GM12873 (cell line): ENCODE data around the gene ERBB2.
A peak's percentile ranks its signal among the peaks of the same experiment; 100 is the strongest.

Experiments used
- TF ChIP-seq, protein P1 (sequence below): IDR thresholded peaks from 2 replicates; pipeline ENCODE4 v1.5.1; 2012; ENCODE audit warnings: low read depth, mild to moderate bottlenecking, moderate library complexity, low read length, control low read depth; ENCODE audit not compliant: insufficient read depth; ENCODE audit errors: missing control alignments

The ERBB2 gene

DNA sequence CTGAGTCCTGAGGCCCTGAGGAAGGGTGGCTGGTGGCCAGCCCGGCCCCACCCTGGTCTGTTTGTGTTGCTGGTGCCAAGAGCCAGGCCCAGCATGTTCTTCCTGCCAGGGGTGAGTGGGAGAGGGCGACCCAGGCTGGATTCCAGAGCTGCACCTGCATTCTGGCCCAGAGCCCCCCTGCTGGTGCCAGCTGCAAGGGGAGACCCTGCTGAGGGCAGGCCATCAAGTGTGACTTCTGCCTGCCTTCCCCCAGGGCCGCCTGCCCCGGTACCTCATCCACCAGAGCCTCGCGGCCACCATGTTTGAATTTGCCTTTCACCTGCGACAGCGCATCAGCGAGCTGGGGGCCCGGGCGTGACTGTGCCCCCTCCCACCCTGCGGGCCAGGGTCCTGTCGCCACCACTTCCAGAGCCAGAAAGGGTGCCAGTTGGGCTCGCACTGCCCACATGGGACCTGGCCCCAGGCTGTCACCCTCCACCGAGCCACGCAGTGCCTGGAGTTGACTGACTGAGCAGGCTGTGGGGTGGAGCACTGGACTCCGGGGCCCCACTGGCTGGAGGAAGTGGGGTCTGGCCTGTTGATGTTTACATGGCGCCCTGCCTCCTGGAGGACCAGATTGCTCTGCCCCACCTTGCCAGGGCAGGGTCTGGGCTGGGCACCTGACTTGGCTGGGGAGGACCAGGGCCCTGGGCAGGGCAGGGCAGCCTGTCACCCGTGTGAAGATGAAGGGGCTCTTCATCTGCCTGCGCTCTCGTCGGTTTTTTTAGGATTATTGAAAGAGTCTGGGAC lies 37.1 kb upstream of the ERBB2 start:
- TF ChIP-seq, protein P1, sequence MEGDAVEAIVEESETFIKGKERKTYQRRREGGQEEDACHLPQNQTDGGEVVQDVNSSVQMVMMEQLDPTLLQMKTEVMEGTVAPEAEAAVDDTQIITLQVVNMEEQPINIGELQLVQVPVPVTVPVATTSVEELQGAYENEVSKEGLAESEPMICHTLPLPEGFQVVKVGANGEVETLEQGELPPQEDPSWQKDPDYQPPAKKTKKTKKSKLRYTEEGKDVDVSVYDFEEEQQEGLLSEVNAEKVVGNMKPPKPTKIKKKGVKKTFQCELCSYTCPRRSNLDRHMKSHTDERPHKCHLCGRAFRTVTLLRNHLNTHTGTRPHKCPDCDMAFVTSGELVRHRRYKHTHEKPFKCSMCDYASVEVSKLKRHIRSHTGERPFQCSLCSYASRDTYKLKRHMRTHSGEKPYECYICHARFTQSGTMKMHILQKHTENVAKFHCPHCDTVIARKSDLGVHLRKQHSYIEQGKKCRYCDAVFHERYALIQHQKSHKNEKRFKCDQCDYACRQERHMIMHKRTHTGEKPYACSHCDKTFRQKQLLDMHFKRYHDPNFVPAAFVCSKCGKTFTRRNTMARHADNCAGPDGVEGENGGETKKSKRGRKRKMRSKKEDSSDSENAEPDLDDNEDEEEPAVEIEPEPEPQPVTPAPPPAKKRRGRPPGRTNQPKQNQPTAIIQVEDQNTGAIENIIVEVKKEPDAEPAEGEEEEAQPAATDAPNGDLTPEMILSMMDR: no peak

DNA sequence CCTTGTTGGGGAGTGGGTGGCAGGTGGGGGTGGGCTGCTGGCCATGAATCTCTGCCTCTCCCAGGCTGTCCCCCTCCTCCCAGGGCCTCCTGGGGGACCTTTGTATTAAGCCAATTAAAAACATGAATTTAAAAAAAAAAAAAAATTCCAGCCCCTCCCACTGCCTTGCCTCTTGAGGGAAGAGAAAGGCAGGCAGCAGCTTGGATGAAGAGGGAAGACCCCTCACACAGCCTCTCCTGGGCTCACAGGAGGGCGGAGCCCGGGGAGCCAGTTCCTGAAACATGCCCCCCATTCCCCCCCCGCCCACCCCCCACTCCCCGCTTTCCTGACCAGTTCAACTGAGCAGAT lies 36.5 kb upstream of the ERBB2 start:
- TF ChIP-seq, protein P1: no peak

DNA sequence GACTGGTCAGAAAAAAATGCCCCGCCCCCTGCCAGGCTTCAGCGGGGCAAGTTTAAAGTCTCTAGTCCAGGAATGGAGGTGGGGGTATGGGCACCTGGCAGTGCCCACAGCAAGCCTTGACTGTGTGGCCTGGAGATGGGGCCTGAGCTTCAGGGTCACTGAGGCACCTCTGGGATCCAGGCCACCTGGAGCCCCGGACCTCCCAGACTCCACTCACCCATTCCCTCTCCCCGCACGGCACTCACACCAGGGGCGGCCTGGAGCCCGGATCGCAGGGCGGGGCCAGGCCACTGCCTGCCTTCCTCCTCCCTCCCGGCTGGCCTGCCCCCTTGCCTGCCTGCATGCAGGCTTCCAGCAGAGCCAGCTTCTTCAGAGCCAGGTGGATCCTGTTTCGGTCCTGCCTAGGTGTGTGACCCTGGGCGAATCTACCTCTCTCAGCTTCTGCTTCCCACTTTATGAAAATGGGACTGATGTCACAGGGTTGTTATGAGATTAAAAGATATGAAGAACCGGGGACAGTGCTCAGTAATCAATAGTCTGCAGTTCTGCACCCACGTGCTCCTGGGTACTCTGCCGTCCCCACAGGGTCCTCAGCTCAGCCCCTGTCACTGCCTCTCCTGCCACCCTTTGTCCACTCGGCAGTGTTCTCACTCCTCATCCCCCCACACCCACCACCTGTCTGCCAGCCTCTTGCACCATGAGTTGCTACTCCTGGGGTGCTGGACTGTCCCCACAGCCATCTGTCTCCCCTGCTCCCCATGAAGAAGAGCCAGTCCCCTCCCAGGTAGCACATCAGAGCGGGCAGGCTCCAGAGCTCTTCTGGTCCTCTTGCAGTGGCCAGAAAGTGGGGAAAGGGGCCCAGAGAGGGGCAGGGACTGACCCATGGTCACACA lies 35.9 kb upstream of the ERBB2 start:
- TF ChIP-seq, protein P1: no peak

DNA sequence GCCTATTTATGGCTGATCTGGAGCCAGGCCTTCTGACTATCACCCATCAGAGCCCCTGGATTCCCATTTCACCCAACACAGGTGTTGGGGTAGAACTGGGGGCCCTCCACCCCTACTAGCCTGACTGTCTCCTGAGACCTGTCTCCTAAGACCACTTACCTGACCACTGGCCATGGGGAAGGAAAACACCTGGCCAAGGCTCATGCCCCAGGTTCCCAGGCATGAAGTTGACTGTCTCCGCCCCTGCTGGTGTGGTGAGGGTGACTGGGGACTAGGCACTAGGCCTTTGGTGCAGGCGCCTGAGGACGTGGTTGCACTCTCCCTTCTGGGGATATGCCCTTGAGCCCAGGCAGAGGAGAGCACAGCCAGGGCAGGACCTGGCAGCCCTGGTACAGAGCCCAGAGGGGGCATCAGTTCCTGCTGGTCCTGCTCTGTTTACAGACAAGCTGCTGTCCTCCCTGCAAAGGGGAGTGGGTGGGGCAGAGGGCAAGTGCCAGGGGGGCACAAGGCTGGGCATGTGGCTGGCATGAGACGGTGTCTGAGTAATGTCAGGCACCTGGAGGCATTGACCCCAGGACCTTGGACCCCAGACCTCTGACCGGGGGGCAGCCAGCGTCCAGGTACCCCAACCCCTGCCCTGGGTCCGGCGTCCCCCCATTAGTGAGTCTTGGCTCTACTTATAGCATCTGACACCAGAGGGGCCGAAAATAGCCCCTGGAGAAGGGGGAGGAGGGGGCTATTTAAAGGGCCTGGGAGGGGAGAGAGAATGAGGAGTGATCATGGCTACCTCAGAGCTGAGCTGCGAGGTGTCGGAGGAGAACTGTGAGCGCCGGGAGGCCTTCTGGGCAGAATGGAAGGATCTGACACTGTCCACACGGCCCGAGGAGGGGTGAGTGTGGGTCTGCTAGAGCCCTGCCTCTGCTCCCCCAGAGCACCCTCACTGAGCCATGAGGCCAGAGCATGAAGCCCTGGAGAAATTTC lies 35.0 kb upstream of the ERBB2 start, which contains the start of gene TCAP:
Gene TCAP, plus strand, starts transcription at position 769 of the 981 bp plus-strand sequence. Its CDS starts 11 bp downstream, at position 780.
- TF ChIP-seq, protein P1: no peak

DNA sequence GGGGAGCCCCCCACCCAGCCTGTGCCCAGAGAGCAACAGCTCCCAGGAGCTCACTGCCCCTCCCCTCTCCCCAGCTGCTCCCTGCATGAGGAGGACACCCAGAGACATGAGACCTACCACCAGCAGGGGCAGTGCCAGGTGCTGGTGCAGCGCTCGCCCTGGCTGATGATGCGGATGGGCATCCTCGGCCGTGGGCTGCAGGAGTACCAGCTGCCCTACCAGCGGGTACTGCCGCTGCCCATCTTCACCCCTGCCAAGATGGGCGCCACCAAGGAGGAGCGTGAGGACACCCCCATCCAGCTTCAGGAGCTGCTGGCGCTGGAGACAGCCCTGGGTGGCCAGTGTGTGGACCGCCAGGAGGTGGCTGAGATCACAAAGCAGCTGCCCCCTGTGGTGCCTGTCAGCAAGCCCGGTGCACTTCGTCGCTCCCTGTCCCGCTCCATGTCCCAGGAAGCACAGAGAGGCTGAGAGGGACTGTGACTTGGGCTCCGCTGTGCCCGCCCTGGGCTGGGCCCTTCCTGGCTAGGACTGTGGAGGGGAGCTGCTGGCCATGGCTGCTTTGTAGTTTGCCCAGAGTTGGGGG lies 34.1 kb upstream of the ERBB2 start:
- TF ChIP-seq, protein P1: peak; percentile 10

DNA sequence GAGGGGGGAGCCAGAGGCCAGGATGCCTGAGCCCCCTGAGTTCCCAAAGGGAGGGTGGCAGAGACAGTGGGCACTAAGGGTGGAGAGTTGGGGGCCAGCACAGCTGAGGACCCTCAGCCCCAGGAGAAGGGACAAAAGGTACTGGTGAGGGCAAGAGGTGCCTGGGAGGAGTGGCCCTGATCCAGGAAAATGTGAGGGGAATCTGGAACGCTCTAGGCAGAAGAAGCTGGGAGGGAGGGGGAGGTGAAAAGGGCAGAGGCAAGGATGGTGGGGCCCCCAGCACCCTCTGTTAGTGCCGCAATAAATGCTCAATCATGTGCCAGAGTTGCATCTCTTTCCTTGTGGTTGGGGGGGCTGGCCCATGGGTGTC lies 33.6 kb upstream of the ERBB2 start:
- TF ChIP-seq, protein P1: no peak
